NCI-H69 (cell line): Measurements from ENCODE around the gene IDE.
"Not testable (repeated sequence)": the region's sequence is repeated elsewhere in the genome, so short reads cannot be mapped to it uniquely, and the experiment has no call there.

Experiments
- DNase-seq: peaks from one replicate; lab custom pipeline; 2025; lab: John Stamatoyannopoulos, UW

The IDE gene

GRCh38 chr10:92490387-92490786, 83.5 kb downstream of the IDE start:
- DNase-seq, result no peak

GRCh38 chr10:92486637-92487036, 87.3 kb downstream of the IDE start:
- no peak for DNase-seq

GRCh38 chr10:92483539-92483938, 90.4 kb downstream of the IDE start:
- no peak for DNase-seq

- DNase-seq, result no peak
These were observed 93.5 kb downstream of the IDE start for GRCh38 chr10:92480413-92480812.

GRCh38 chr10:92479547-92479946, 94.3 kb downstream of the IDE start:
- DNase-seq, result no peak

GRCh38 chr10:92478536-92478935, 95.4 kb downstream of the IDE start:
- DNase-seq, result no peak

GRCh38 chr10:92475357-92475868, 98.5 kb downstream of the IDE start:
- no peak for DNase-seq

- DNase-seq, result no peak
These were observed 103.9 kb downstream of the IDE start for GRCh38 chr10:92470026-92470425.

GRCh38 chr10:92464364-92464763, 109.5 kb downstream of the IDE start:
- no peak for DNase-seq

GRCh38 chr10:92463582-92463981, 110.3 kb downstream of the IDE start:
- DNase-seq, result no peak

- not testable (repeated sequence) for DNase-seq
These were observed 118.9 kb downstream of the IDE start for GRCh38 chr10:92454955-92455354.

- DNase-seq, result no peak
These were observed 121.6 kb downstream of the IDE start for GRCh38 chr10:92452313-92452712.

GRCh38 chr10:92451431-92451830, 122.5 kb downstream of the IDE start:
- no peak for DNase-seq

- DNase-seq, result no peak
These were observed 123.0 kb downstream of the IDE start for GRCh38 chr10:92450896-92451295.

GRCh38 chr10:92440578-92440977, 133.3 kb downstream of the IDE start:
- DNase-seq, result no peak

GRCh38 chr10:92438220-92438619, 135.7 kb downstream of the IDE start:
- DNase-seq, result no peak

- DNase-seq, result no peak
These were observed 137.3 kb downstream of the IDE start for GRCh38 chr10:92436611-92437010.

- not testable (repeated sequence) for DNase-seq
These were observed 137.8 kb downstream of the IDE start for GRCh38 chr10:92436065-92436464.

- DNase-seq, result no peak
These were observed 139.5 kb downstream of the IDE start for GRCh38 chr10:92434385-92434784.

- no peak for DNase-seq
These were observed 141.3 kb downstream of the IDE start for GRCh38 chr10:92432596-92432995.

- DNase-seq, result no peak
These were observed 143.8 kb downstream of the IDE start for GRCh38 chr10:92430103-92430502.

GRCh38 chr10:92421550-92421949, 152.3 kb downstream of the IDE start:
- no peak for DNase-seq

- DNase-seq, result no peak
These were observed 153.2 kb downstream of the IDE start for GRCh38 chr10:92420546-92421275.
